Fibroblast of skin of right quadriceps (primary cell): ENCODE measurements around the gene PROX1.

Experiments used
- DNase-seq: peaks from one replicate; pipeline ENCODE4 v3.0.0-alpha.2; 2013

Gene PROX1

DNA sequence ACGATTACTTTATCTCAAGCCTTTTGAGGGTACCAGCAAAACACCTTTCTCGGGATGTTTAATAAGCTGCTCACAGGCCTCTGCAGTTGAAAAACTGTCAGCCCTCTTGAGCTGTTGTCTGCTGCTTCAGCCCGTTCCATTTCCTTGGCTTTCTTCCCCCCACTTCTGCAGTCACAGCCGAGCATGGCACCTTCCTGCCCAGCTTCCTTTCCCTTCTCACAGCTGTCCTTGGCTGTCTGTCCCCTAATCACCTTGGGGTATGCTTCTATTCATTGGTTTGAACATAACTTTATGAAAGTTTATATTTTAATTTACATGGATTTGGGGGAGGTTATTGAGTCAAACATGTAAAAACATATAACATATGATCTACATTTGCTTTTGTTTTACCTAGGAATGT lies 6.9 kb upstream of the PROX1 start:
- no peak for DNase-seq

GRCh38 chr1:213982289-213982671 lies 5.5 kb upstream of the PROX1 start:
- DNase-seq, result no peak

- no peak for DNase-seq
These were observed 4.9 kb upstream of the PROX1 start for GRCh38 chr1:213982672-213983492.

DNA sequence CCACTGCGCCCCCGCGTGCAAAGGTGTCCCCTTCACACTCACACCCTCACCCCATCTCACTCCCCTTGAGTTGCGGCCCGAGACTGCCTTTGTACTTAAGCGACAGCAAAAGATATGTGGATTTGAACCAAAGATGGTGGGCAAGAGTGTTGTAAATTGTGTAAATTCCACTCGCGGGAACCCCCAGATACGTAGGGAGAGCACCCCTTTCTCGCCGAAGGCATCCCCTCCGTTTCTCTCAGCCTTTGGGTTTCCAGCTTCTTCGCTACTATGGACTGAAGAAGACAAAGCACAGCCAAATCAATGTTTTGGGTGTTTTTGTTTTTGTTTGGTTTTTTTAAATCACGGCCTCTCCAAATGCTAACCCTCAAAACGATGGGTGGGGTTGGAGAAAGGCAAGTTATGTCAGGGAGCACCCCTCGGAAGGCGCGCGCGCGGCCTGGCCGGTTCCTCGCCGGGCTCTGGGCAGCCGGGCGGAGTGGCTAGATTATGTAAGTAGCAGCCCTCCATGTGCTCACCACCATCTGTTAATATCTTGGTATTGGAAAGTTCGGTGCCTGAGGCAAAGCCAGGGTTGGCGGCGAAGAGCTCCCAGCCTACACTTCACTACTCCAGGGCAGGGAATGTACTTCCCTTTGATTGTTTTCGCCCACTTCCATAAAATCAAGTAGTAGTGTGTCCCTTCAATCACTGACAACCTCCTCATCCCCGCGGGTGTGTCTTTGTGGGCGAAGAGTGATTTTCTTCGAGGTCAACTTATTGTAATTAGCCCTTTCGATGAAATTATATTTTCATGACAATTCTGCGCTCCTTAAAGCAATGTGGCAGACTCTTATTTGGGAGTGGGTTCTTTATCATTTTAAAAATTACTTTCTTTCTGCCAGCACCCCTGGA lies 4.0 kb upstream of the PROX1 start:
- DNase-seq, result no peak

DNA sequence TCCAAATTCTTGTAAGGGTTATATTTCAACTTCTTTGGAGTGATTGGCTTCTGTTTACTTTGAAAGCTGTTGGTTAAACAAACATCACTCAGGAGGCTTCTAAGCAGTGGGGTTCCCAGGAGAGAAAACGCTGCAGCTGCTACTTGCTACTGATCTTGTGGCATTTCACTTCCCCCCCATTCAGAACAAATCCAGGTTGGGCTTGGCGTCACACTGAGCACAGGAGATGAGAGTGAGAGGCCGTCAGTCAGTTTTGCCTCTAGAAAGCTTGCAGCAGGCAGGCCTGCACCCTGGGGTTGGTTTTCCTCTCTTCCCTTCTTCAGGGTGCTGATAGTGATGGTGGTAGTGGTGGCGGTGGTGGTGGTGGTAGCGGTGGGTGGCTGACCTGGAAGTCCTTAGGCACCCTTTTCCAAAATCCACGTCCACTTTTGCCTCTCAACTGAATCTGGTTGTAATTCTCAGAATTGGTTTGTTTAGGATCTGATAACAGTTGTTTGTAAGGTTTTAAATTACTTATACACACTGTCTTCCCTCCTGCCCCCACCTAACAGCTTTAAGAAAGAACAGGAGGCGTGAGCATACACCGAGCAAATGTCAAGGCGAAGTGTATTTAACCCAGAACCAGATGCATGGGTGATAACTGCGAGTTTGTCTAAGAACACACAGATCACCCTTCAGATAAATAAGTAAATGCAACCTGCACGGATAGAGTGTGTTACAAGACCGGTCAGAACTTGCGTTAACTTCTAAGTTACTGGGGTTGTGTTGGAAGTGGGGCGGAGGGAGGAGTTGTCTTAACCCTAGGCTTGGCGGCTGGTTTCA lies 3.2 kb upstream of the PROX1 start:
- DNase-seq, result no peak

- no peak for DNase-seq
These were observed 2.4 kb upstream of the PROX1 start for GRCh38 chr1:213985209-213986019.

GRCh38 chr1:213986020-213986924 lies 1.5 kb upstream of the PROX1 start:
- no peak for DNase-seq

- DNase-seq, result no peak
These were observed 885 bp upstream of the PROX1 start for GRCh38 chr1:213986925-213987250.

DNA sequence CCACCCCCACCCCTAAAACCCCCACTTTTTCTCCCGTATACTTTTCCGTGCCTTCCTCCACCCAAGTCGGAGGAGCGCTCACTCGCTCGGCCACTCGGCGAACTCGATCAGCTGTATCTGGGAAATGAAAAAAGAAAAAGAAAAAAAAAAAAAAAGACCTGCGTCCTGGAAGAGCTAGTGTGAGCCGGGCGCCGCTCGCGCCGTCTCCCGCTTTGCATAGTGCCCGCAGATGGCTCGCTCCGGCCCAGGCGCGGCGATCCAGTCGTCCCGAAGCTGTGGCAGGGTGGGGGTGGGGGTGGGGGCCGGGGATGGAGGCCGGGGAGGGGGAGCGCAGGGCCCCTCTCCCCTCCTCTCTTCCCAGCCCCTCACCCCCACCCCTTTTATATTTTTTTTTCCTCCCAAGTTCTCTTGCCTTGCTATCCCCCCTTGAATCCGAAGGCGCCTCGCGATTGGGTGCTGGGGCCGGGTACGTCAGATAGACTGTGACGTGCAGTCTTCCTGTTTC lies 299 bp upstream of the PROX1 start:
- no peak for DNase-seq

DNA sequence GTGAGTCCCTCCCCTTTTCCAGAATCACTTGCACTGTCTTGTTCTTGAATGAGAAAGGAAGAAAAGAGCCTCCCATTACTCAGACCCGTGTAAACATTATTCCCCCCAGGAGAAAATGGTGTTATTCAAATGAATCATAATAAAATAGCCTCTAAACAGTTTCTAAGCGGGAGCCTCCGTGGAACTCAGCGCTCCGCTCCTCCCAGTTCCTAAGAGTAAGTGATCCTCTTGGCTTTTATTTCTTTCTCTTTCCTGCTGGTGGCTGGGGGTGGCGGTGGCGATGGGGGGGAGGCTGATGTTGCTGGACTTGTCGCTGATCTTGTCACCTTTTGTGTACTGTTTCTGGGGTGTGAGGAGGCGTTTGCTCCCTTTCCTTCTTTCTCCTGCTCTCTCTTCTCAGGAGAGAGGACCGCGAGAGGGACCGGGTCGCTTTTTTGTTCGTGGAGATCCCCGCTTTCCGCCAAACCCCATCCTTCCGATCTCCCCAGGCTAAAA lies 781 bp downstream of the PROX1 start:
- no peak for DNase-seq

DNA sequence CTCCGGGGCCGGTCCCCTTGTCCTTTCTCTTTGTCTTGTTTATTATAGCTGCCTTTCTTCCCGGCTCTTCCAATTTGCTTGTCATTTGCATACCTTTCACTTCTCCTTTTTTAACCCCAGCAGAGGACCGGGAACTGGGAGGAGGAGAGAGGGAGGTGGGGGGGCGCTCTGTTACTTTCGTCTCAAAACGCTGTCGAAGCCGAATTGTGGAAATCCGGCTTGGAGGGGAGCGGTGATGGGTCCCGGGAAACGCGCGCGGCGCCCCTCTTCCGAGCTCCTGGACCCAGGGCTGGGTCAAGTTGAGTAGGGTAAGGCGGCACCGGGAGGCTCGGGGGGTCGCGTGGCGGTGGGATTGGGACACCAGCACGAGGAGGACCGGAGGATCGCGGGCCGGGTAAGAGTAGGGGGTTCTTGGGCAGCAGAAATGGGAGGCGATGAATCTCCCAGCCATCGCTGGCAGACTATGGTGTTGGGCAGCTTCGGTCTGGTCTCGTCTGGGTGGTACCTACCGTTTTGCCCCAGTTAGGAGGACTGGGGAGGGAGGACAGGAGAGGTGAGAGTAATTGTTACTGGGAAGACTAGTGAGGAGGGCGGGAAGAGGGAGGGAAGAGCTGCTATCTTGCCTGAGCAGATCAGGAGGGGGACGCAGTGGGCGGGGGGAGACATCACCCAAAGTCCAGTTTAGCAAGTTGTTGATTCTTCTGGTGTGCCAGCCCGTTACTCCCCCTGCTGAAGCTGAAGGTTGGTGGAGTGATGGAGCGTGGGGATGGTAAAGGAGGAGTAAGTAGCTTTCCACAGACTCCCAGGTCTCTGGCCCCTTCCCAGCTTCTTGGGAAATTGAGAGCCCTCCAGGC lies 1.5 kb downstream of the PROX1 start:
- no peak for DNase-seq

- no peak for DNase-seq
These were observed 6.2 kb downstream of the PROX1 start for GRCh38 chr1:213993929-213994328.

GRCh38 chr1:213994888-213995287 lies 7.1 kb downstream of the PROX1 start:
- no peak for DNase-seq

- no peak for DNase-seq
These were observed 7.8 kb downstream of the PROX1 start for GRCh38 chr1:213995603-213996002.

- DNase-seq, result no peak
These were observed 8.7 kb downstream of the PROX1 start for GRCh38 chr1:213996320-213997037.

DNA sequence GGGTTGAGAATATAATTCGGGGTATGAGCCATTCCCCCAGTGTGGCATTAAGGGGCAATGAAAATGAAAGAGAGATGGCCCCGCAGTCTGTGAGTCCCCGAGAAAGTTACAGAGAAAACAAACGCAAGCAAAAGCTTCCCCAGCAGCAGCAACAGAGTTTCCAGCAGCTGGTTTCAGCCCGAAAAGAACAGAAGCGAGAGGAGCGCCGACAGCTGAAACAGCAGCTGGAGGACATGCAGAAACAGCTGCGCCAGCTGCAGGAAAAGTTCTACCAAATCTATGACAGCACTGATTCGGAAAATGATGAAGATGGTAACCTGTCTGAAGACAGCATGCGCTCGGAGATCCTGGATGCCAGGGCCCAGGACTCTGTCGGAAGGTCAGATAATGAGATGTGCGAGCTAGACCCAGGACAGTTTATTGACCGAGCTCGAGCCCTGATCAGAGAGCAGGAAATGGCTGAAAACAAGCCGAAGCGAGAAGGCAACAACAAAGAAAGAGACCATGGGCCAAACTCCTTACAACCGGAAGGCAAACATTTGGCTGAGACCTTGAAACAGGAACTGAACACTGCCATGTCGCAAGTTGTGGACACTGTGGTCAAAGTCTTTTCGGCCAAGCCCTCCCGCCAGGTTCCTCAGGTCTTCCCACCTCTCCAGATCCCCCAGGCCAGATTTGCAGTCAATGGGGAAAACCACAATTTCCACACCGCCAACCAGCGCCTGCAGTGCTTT lies 9.4 kb downstream of the PROX1 start:
- DNase-seq, result no peak

GRCh38 chr1:213997772-213998107 lies 10.0 kb downstream of the PROX1 start:
- DNase-seq, result no peak

GRCh38 chr1:213998785-213999184 lies 11.0 kb downstream of the PROX1 start:
- no peak for DNase-seq

DNA sequence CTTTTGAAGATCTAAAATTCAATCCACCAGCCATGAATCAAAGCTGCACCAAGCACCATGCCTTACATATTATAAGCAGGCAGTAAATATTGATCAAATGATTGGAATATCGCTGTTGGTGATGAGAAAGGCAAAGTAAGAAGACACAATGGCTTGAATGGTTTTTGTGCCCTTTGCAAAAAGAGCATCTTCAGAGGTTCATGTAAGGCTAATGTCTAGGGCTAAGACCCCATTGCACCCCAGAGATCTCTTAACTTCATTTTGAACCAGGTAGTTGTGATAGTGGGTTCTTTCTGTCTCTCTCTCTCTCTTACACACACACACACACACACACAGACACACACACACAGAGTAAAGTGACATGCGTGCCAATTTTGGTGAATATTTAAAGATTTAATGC lies 12.0 kb downstream of the PROX1 start:
- DNase-seq, result no peak
